GM12878 (cell line): Measurements from ENCODE around the gene CENATAC. TPM values are rescaled to one million over a fixed set of nuclear protein-coding genes. Genes with fewer than 3 reads are reported as not detected.
A peak's percentile ranks its signal among the peaks of the same experiment; 100 is the strongest.

Source experiments
- ATAC-seq: fragments of 200-7000 bp; cut with Tn5 transposase; 3 replicates; pipeline ENCODE4 v1.9.1; 2020; ENCODE audit warnings: mild to moderate bottlenecking, moderate library complexity
- BruUV-seq: library from RNA; stranded (reverse); fragments of 400-500 nt; replicated peaks from 2 replicates; lab custom pipeline; 2021; lab: Mats Ljungman, UMichigan
- CTCF ChIA-PET: fragments of 300-600 bp; sonication (Branson Sonifier 250); formaldehyde crosslinking; extraction: SDS; loops from one replicate; lab custom pipeline; 2021; ENCODE audit warnings: inconsistent platforms; lab: Yijun Ruan, JAX
- POLR2A ChIA-PET: fragments of 350-600 bp; formaldehyde crosslinking; extraction: SDS; loops from one replicate; lab custom pipeline; 2021; ENCODE audit warnings: inconsistent platforms; lab: Charles Lee
- RAD21 ChIA-PET: fragments of 300-600 bp; sonication (Branson Sonifier 250); formaldehyde crosslinking; loops from one replicate; lab custom pipeline; 2023; ENCODE audit warnings: antibody characterized with exemption; ENCODE audit not compliant: unreplicated experiment; lab: Charles Lee
- SMC1A ChIA-PET: fragments of 300-600 bp; sonication (Branson Sonifier 250); formaldehyde crosslinking; loops from one replicate; lab custom pipeline; 2023; ENCODE audit not compliant: unreplicated experiment, uncharacterized antibody; lab: Charles Lee
- DNase-seq: peaks from one replicate; pipeline ENCODE4 v3.0.0-alpha.2; 2011; ENCODE audit warnings: low read depth, low spot score
- FAIRE-seq: peaks from 3 replicates; lab custom pipeline; 2011; peaks lifted over from hg19 to GRCh38; lab: Jason Lieb, UNC
- H2AFZ ChIP-seq: 2 replicates; pipeline ENCODE4 v1.6.0; 2011; ENCODE audit warnings: low read depth, low read length, control low read depth; ENCODE audit not compliant: control insufficient read depth
- H3K27ac ChIP-seq: 2 replicates; pipeline ENCODE4 v1.5.1; 2011; ENCODE audit warnings: control low read depth; ENCODE audit not compliant: control insufficient read depth, insufficient read depth
- H3K27me3 ChIP-seq, 2 experiments: replicated peaks in 1 of 2; 2 replicates each; pipeline versions ENCODE4 v1.6.0 to v1.6.1; 2011; ENCODE audit warnings: low read length in 1 of 2; ENCODE audit not compliant: control insufficient read depth in 2 of 2, insufficient read depth in 2 of 2
- H3K36me3 ChIP-seq, 2 experiments: 2 replicates each; pipeline ENCODE4 v1.5.1; 2011; ENCODE audit warnings: low read length in 1 of 2; ENCODE audit not compliant: control insufficient read depth in 2 of 2, insufficient read depth in 2 of 2
- H3K4me1 ChIP-seq: 2 replicates; pipeline ENCODE4 v1.6.1; 2011; ENCODE audit warnings: mild to moderate bottlenecking, low read length, moderate library complexity, mixed read lengths; ENCODE audit not compliant: control insufficient read depth, insufficient read depth
- H3K4me2 ChIP-seq: 2 replicates; pipeline ENCODE4 v1.6.0; 2011; ENCODE audit warnings: control low read depth; ENCODE audit not compliant: control insufficient read depth, insufficient read depth
- H3K4me3 ChIP-seq: fragments of 200-600 bp; sonication (generic); 2 replicates; pipeline ENCODE4 v1.5.1; 2016
- H3K79me2 ChIP-seq: 2 replicates; pipeline ENCODE4 v1.6.0; 2011; ENCODE audit warnings: low read length; ENCODE audit not compliant: control insufficient read depth, insufficient read depth
- H3K9ac ChIP-seq: 2 replicates; pipeline ENCODE4 v1.8.0; 2011; ENCODE audit warnings: low read length, control low read depth, mixed read lengths; ENCODE audit not compliant: control insufficient read depth, insufficient read depth
- H3K9me3 ChIP-seq: replicated peaks from 3 replicates; pipeline ENCODE4 v1.5.1; 2011; ENCODE audit warnings: mild to moderate bottlenecking, low read length; ENCODE audit not compliant: control insufficient read depth, insufficient read depth
- H4K20me1 ChIP-seq: 2 replicates; pipeline ENCODE4 v1.6.0; 2011; ENCODE audit not compliant: control insufficient read depth, insufficient read depth
- ATF3 ChIP-seq: IDR thresholded peaks from 2 replicates; pipeline ENCODE4 v1.6.1; 2011; ENCODE audit warnings: low read depth, mild to moderate bottlenecking, low read length, moderate library complexity, borderline replicate concordance; ENCODE audit errors: extremely low read depth
- BCL11A ChIP-seq: IDR thresholded peaks from 2 replicates; pipeline ENCODE4 v1.6.1; 2011; ENCODE audit warnings: low read depth, low read length
- CUX1 ChIP-seq: IDR thresholded peaks from 2 replicates; pipeline ENCODE4 v1.6.1; 2012; ENCODE audit warnings: improper control_type of control experiment, low read depth, low read length; ENCODE audit not compliant: insufficient replicate concordance
- KLF5 ChIP-seq: fragments of 450-650 bp; IDR thresholded peaks from 2 replicates; pipeline ENCODE4 v1.6.1; 2014; ENCODE audit warnings: mild to moderate bottlenecking; ENCODE audit not compliant: partially characterized antibody
- MEF2A ChIP-seq: IDR thresholded peaks from 2 replicates; pipeline ENCODE4 v1.6.1; 2011; ENCODE audit warnings: low read depth, mild to moderate bottlenecking, low read length, moderate library complexity; ENCODE audit not compliant: insufficient read depth
- MLLT1 ChIP-seq: fragments of 450-650 bp; IDR thresholded peaks from 2 replicates; pipeline ENCODE4 v1.6.1; 2016; ENCODE audit warnings: mild to moderate bottlenecking
- NR2C1 ChIP-seq: fragments of 450-650 bp; IDR thresholded peaks from 2 replicates; pipeline ENCODE4 v1.6.1; 2017; ENCODE audit warnings: antibody characterized with exemption, mild to moderate bottlenecking, moderate library complexity
- PAX8 ChIP-seq: fragments of 450-650 bp; IDR thresholded peaks from 2 replicates; pipeline ENCODE4 v1.6.1; 2017; ENCODE audit warnings: mild to moderate bottlenecking, moderate library complexity
- RELB ChIP-seq: fragments of 450-650 bp; IDR thresholded peaks from 2 replicates; pipeline ENCODE4 v1.6.1; 2017; ENCODE audit warnings: low read depth, mild to moderate bottlenecking, moderate library complexity
- SIX5 ChIP-seq: IDR thresholded peaks from 2 replicates; pipeline ENCODE4 v1.6.1; 2011; ENCODE audit warnings: mild to moderate bottlenecking, low read depth, low read length, moderate library complexity; ENCODE audit not compliant: severe bottlenecking
- TBL1XR1 ChIP-seq: IDR thresholded peaks from 2 replicates; pipeline ENCODE4 v1.6.1; 2012; ENCODE audit warnings: low read depth, low read length, improper control_type of control experiment
- TCF12 ChIP-seq: IDR thresholded peaks from 2 replicates; pipeline ENCODE4 v1.6.1; 2011; ENCODE audit warnings: low read depth, mild to moderate bottlenecking, low read length
- YY1 ChIP-seq: IDR thresholded peaks from 2 replicates; pipeline ENCODE4 v1.6.1; 2011; ENCODE audit warnings: low read depth, mild to moderate bottlenecking, low read length
- ZNF217 ChIP-seq: fragments of 450-650 bp; IDR thresholded peaks from 2 replicates; pipeline ENCODE4 v1.6.1; 2017; ENCODE audit warnings: antibody characterized with exemption, mild to moderate bottlenecking
- ZNF384 ChIP-seq: IDR thresholded peaks from 2 replicates; pipeline ENCODE4 v1.6.1; 2012; ENCODE audit warnings: low read depth, mild to moderate bottlenecking, low read length, improper control_type of control experiment, borderline replicate concordance
- WGBS: methylation state at CpG from one replicate; pipeline ENCODE4 v1.1.6; 2016; ENCODE audit warnings: low lambda C conversion rate; ENCODE audit not compliant: insufficient replicate concordance, insufficient coverage; ENCODE audit errors: missing lambda C conversion rate; 5-methylcytosine and 5-hydroxymethylcytosine counted together
- in situ Hi-C: fragments of 300-500 bp; cut with MboI; formaldehyde crosslinking; loops from 9 replicates; pipeline ENCODE4 v1.14.3; 2018; ENCODE audit warnings: mixed read lengths
- intact Hi-C: fragments of 100-400 bp; cut with micrococcal nuclease; formaldehyde crosslinking; loops from one replicate; pipeline ENCODE4 v1.14.2; 2022; ENCODE audit not compliant: unreplicated experiment
- polyA plus RNA-seq, 11 experiments: library from polyadenylated mRNA; depleted of rRNA in 4 of 11; unstranded in 6 of 11; stranded (reverse) in 5 of 11; fragments of >200 nt; fragmentation: Nextera tagmentation in 4 of 11; fragmentation: Illumina TruSeq in 1 of 11; extraction: Ambion mirVana in 4 of 11; extraction: Trizol in 1 of 11; gene quantifications; 1 replicate in 1 of 11; 2 replicates in 10 of 11; pipeline versions ENCODE4 v1.2.1 to v1.2.3, GENCODE V29; 2011 to 2016; ENCODE audit warnings: inconsistent platforms in 2 of 11, missing spikeins in 2 of 11, low read depth in 1 of 11
- total RNA-seq, 4 experiments: library from RNA; depleted of rRNA in 3 of 4; stranded (reverse); fragments of >200 nt in 3 of 4; fragmentation: Illumina TruSeq in 1 of 4; extraction: Trizol in 1 of 4; gene quantifications; 2 replicates each; pipeline versions ENCODE4 v1.2.1 to v1.2.3, GENCODE V29; 2013 to 2021

The CENATAC gene
- total and polyA plus RNA-seq, 10 of the 15 experiments (the other 5 are each of a cell fraction or from before 2014, with no cell fraction given), result 4.8 to 37.1 (median 24.1) TPM

- ChIA-PET CTCF (interaction anchor here (2.2 kb wide), 1 partner anchor 325 kb away, joined by 5 read pairs; no protein-coding TSS in a partner anchor), RAD21 (no interaction called here), SMC1A (interaction anchor here (1.1 to 5.7 kb wide), 4 partner anchors 19 to 69 kb away, joined by 3 to 26 read pairs (median 3); partner anchors contain the start of genes RPS25, TRAPPC4 and VPS11), POLR2A (interaction anchor here (1.0 to 1.9 kb wide), 3 partner anchors 16 to 108 kb away, joined by 3 to 9 read pairs (median 5); partner anchors contain the start of genes RPS25 and TRAPPC4)
- TF ChIP-seq MLLT1 (no peak), PAX8 (no peak), ATF3 (no peak), TCF12 (no peak), TBL1XR1 (no peak), RELB (no peak), ZNF217 (no peak), ZNF384 (no peak), MEF2A (no peak), KLF5 (no peak), NR2C1 (no peak), CUX1 (no peak), YY1 (no peak), BCL11A (no peak), SIX5 (no peak)
- Histone ChIP-seq H3K36me3 (0 out of 4 replicates have a peak, but pooled peaks cover 0 to 2% of the 10 kb centered on the region in 2 experiments), H3K4me3 (peak overlapping the region; percentile 91), H3K4me2 (peak overlapping the region; percentile 63), H3K79me2 (peaks cover 24% of the 10 kb centered on the region), H4K20me1 (no peaks in the 10 kb centered on the region), H3K9ac (peak overlapping the region; percentile 74), H3K27ac (no peak overlapping the region), H3K27me3 (no peaks in the 10 kb centered on the region), H3K4me1 (no peaks in the 10 kb centered on the region; the same call in none of the 2 replicates), H2AFZ (no peak overlapping the region), H3K9me3 (no peaks in the 10 kb centered on the region)
- FAIRE-seq, result no peak
- intact Hi-C loops (no loop called here), in situ Hi-C loops (no loop called here)
- ATAC-seq, result no peak
- BruUV-seq, result no TSS peak
- 63% methylated on average over 6 of the region's 6 CpGs for WGBS
- DNase-seq, result no peak
Measured at GRCh38 chr11:118998822-118999221, 884 bp downstream of the CENATAC start.
